Mesenchymal stem cell (in vitro differentiated cells and primary cell): ENCODE results near the gene OR10W1.

Experiments used
- DNase-seq: peaks from one replicate; pipeline ENCODE4 v3.0.0-alpha.2; 2013
- H2AFZ ChIP-seq: one replicate; pipeline ENCODE4 v1.6.1; 2013; ENCODE audit warnings: low read depth, mild to moderate bottlenecking, control low read depth, inconsistent platforms, low read length, moderate library complexity
- H2AK5ac ChIP-seq: 2 replicates; pipeline ENCODE4 v1.6.1; 2013; ENCODE audit warnings: low read length, moderate library complexity, mild to moderate bottlenecking, inconsistent platforms; ENCODE audit not compliant: severe bottlenecking
- H2BK120ac ChIP-seq: one replicate; pipeline ENCODE4 v1.6.1; 2013; ENCODE audit warnings: low read depth, mild to moderate bottlenecking, inconsistent platforms, low read length, moderate library complexity
- H2BK12ac ChIP-seq, 2 experiments: one replicate each; pipeline ENCODE4 v1.6.1; 2013; ENCODE audit warnings: inconsistent platforms in 2 of 2, low read length in 2 of 2, mild to moderate bottlenecking in 2 of 2, moderate library complexity in 2 of 2, control low read depth in 1 of 2
- H2BK15ac ChIP-seq: one replicate; pipeline ENCODE4 v1.6.1; 2013; ENCODE audit warnings: mild to moderate bottlenecking, low read depth, inconsistent platforms; ENCODE audit not compliant: poor library complexity, severe bottlenecking
- H2BK5ac ChIP-seq: 2 replicates; pipeline ENCODE4 v1.6.1; 2013; ENCODE audit warnings: low read depth, mild to moderate bottlenecking, low read length, control low read depth, inconsistent platforms; ENCODE audit not compliant: poor library complexity, severe bottlenecking
- H3K14ac ChIP-seq, 2 experiments: one replicate each; pipeline ENCODE4 v1.6.1; 2013; ENCODE audit warnings: inconsistent platforms in 2 of 2, low read length in 2 of 2, control low read depth in 1 of 2, mild to moderate bottlenecking in 1 of 2, moderate library complexity in 1 of 2
- H3K18ac ChIP-seq, 2 experiments: one replicate each; pipeline ENCODE4 v1.6.1; 2013; ENCODE audit warnings: inconsistent platforms in 2 of 2, low read length in 2 of 2, control low read depth in 1 of 2, low read depth in 1 of 2, mild to moderate bottlenecking in 1 of 2
- H3K23ac ChIP-seq, 2 experiments: one replicate each; pipeline ENCODE4 v1.6.1; 2013; ENCODE audit warnings: inconsistent platforms in 2 of 2, low read length in 2 of 2, mild to moderate bottlenecking in 2 of 2, moderate library complexity in 2 of 2, control low read depth in 1 of 2
- H3K27ac ChIP-seq: 2 replicates; pipeline ENCODE4 v1.5.1; 2013; ENCODE audit warnings: mild to moderate bottlenecking, moderate library complexity, low read length, control low read depth, inconsistent platforms; ENCODE audit not compliant: poor library complexity, severe bottlenecking
- H3K27me3 ChIP-seq, 2 experiments: 2 replicates each; pipeline versions ENCODE4 v1.6.1 to v1.7.0; 2013; ENCODE audit warnings: low read length in 2 of 2, mild to moderate bottlenecking in 2 of 2, moderate library complexity in 2 of 2, control low read depth in 1 of 2, inconsistent platforms in 1 of 2; ENCODE audit not compliant: control insufficient read depth in 1 of 2, insufficient read depth in 1 of 2
- H3K36me3 ChIP-seq, 2 experiments: 2 replicates each; pipeline versions ENCODE4 v1.6.1 to v1.7.0; 2013; ENCODE audit warnings: low read length in 2 of 2, control low read depth in 1 of 2, inconsistent platforms in 1 of 2, low read depth in 1 of 2, mild to moderate bottlenecking in 1 of 2; ENCODE audit not compliant: insufficient read depth in 2 of 2, control insufficient read depth in 1 of 2
- H3K4ac ChIP-seq, 2 experiments: one replicate each; pipeline ENCODE4 v1.6.1; 2013; ENCODE audit warnings: inconsistent platforms in 2 of 2, low read length in 2 of 2, mild to moderate bottlenecking in 2 of 2, moderate library complexity in 2 of 2, control low read depth in 1 of 2, low read depth in 1 of 2
- H3K4me1 ChIP-seq: 2 replicates; pipeline ENCODE4 v1.6.1; 2013; ENCODE audit warnings: low read depth, low read length, control low read depth; ENCODE audit not compliant: control insufficient read depth, insufficient read depth
- H3K4me2 ChIP-seq: 2 replicates; pipeline ENCODE4 v1.6.1; 2013; ENCODE audit warnings: low read length, mild to moderate bottlenecking, inconsistent platforms; ENCODE audit not compliant: poor library complexity, severe bottlenecking
- H3K4me3 ChIP-seq, 2 experiments: 2 replicates each; pipeline versions ENCODE4 v1.5.1 to v1.7.0; 2013; ENCODE audit warnings: low read length in 2 of 2, mild to moderate bottlenecking in 2 of 2, control low read depth in 1 of 2, low read depth in 1 of 2; ENCODE audit not compliant: insufficient read depth in 1 of 2
- H3K79me1 ChIP-seq: replicated peaks from 2 replicates; pipeline ENCODE4 v1.6.1; 2013; ENCODE audit warnings: mild to moderate bottlenecking, control low read depth, low read length, inconsistent platforms; ENCODE audit not compliant: poor library complexity, severe bottlenecking
- H3K9ac ChIP-seq: 2 replicates; pipeline ENCODE4 v1.7.0; 2013; ENCODE audit warnings: mild to moderate bottlenecking, low read length, moderate library complexity
- H3K9me3 ChIP-seq: 2 replicates; pipeline ENCODE4 v1.7.0; 2013; ENCODE audit warnings: mild to moderate bottlenecking, low read length; ENCODE audit not compliant: control insufficient read depth
- H4K8ac ChIP-seq: one replicate; pipeline ENCODE4 v1.6.1; 2013; ENCODE audit warnings: inconsistent platforms, mild to moderate bottlenecking, low read length, moderate library complexity
- H4K91ac ChIP-seq: one replicate; pipeline ENCODE4 v1.6.1; 2013; ENCODE audit warnings: mild to moderate bottlenecking, low read length, inconsistent platforms
- WGBS: methylation state at CpG from one replicate; pipeline ENCODE4 v1.1.7; 2013; ENCODE audit warnings: mixed read lengths; 5-methylcytosine and 5-hydroxymethylcytosine counted together

The OR10W1 gene

DNA sequence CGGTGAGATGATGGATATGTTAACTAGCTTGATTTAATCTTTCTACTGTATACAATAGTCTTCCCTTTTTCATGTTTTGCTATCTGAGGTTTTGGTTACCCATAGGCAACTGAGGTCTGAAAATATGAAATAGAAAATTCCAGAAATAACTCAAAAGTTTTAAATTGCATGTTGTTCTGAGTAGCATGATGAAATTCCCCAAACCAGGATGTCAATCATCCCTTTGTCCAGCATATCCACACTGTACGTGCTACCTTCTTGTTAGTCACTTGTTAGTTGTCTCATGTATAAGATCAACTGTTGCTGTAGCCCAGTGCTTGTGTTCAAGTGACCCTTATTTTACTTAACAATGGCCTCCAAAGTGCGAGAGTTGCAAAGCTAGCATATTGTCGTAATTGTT, 21.2 kb upstream of the OR10W1 start:
- Histone ChIP-seq H3K4me2 (no peak overlapping the region), H3K9me3 (no peaks in the 10 kb centered on the region), H3K23ac (no peak overlapping the region), H3K4ac (no peak overlapping the region), H2AFZ (no peak overlapping the region), H3K4me1 (peaks cover 1% of the 10 kb centered on the region), H3K9ac (no peak overlapping the region), H2AK5ac (no peak overlapping the region), H3K4me3 (no peak overlapping the region), H2BK12ac (no peak overlapping the region), H4K91ac (no peak overlapping the region), H3K27ac (no peak overlapping the region), H2BK120ac (no peak overlapping the region), H3K36me3 (no peaks in the 10 kb centered on the region), H2BK15ac (no peak overlapping the region), H4K8ac (no peak overlapping the region), H3K14ac (no peak overlapping the region), H3K18ac (no peak overlapping the region), H2BK5ac (no peak overlapping the region), H3K27me3 (no peaks in the 10 kb centered on the region), H3K79me1 (no peaks in the 10 kb centered on the region)
- DNase-seq: no peak
- WGBS: 56% methylated on average over 1 of the region's 4 CpGs

- no peaks in the 10 kb centered on the region for H3K79me1 ChIP-seq
- no peak overlapping the region for H2AK5ac ChIP-seq
- H3K27ac ChIP-seq: no peak overlapping the region
- H3K36me3 ChIP-seq: no peaks in the 10 kb centered on the region
- H3K23ac ChIP-seq: no peak overlapping the region
- no peak overlapping the region for H3K4ac ChIP-seq
- no peak overlapping the region for H2BK15ac ChIP-seq
- no peaks in the 10 kb centered on the region for H3K27me3 ChIP-seq
- no peaks in the 10 kb centered on the region for H3K4me1 ChIP-seq
- H4K91ac ChIP-seq: no peak overlapping the region
- H3K4me3 ChIP-seq: no peak overlapping the region
- H2BK5ac ChIP-seq: no peak overlapping the region
- no peak overlapping the region for H2AFZ ChIP-seq
- H2BK12ac ChIP-seq: no peak overlapping the region
- no peak overlapping the region for H4K8ac ChIP-seq
- H2BK120ac ChIP-seq: no peak overlapping the region
- no peak overlapping the region for H3K18ac ChIP-seq
- H3K9ac ChIP-seq: no peak overlapping the region
- no peak overlapping the region for H3K14ac ChIP-seq
- peaks cover 3% of the 10 kb centered on the region for H3K9me3 ChIP-seq
- DNase-seq: peak; percentile 5
- H3K4me2 ChIP-seq: no peak overlapping the region
- no CpG with 5 or more reads among the region's 1 CpG for WGBS
Observed at GRCh38 chr11:58286249-58286648, 18.2 kb upstream of the OR10W1 start.

DNA sequence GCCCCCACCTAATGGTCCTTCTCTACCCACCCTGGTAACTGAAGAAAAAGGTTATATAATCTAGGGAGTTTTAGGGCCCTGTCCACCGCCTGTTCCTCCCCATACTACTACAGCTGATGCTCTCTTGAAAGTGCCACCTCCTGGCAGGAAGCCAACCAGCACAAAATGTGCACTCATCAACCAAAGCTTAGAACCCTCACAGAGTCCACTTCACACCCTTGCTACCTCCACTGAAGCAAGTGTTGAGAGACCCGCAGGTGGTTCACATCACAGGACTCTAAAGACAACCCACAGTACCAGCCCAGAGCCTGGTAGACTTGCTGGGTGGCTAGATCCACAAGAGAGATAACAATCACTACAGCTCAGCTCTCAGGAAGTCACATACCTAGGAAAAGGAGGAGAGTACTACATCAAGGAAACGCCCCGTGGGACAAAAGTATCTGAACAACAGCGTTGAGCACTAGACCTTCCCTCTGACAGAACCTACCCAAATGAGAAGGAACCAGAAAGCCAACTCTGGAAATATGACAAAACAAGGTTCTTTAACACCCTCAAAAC, 17.5 kb upstream of the OR10W1 start:
- Histone ChIP-seq H3K79me1 (no peaks in the 10 kb centered on the region), H3K9ac (no peak overlapping the region), H3K4me2 (no peak overlapping the region), H4K8ac (no peak overlapping the region), H3K23ac (no peak overlapping the region), H3K27ac (no peak overlapping the region), H4K91ac (no peak overlapping the region), H3K4me1 (no peaks in the 10 kb centered on the region), H2BK12ac (no peak overlapping the region), H3K27me3 (no peaks in the 10 kb centered on the region), H3K9me3 (peaks cover 3% of the 10 kb centered on the region), H2BK5ac (no peak overlapping the region), H2AK5ac (no peak overlapping the region), H3K14ac (no peak overlapping the region), H3K18ac (no peak overlapping the region), H2AFZ (no peak overlapping the region), H3K36me3 (no peaks in the 10 kb centered on the region), H2BK120ac (no peak overlapping the region), H2BK15ac (no peak overlapping the region), H3K4ac (no peak overlapping the region), H3K4me3 (no peak overlapping the region)
- DNase-seq: no peak
- 85% methylated on average over 5 of the region's 5 CpGs for WGBS

- Histone ChIP-seq H2AFZ (no peak overlapping the region), H3K36me3 (no peaks in the 10 kb centered on the region), H3K27ac (no peak overlapping the region), H3K79me1 (no peaks in the 10 kb centered on the region), H2BK5ac (no peak overlapping the region), H3K23ac (no peak overlapping the region), H3K14ac (no peak overlapping the region), H3K4me3 (no peak overlapping the region), H4K8ac (no peak overlapping the region), H3K4ac (no peak overlapping the region), H3K4me1 (no peaks in the 10 kb centered on the region), H3K18ac (no peak overlapping the region), H4K91ac (no peak overlapping the region), H3K9ac (no peak overlapping the region), H2BK120ac (no peak overlapping the region), H2AK5ac (no peak overlapping the region), H2BK15ac (no peak overlapping the region), H3K4me2 (no peak overlapping the region), H3K27me3 (no peaks in the 10 kb centered on the region), H3K9me3 (no peaks in the 10 kb centered on the region), H2BK12ac (no peak overlapping the region)
- DNase-seq: no peak
- 15% methylated on average over 1 of the region's 1 CpG for WGBS
Observed at GRCh38 chr11:58276151-58276550, 8.1 kb upstream of the OR10W1 start.
